SK-N-SH treated with all-trans-retinoic acid at 6 μM for 48 hours (cell line): Measurements from ENCODE around the gene EMC7.
"Not testable (repeated sequence)": the region's sequence is repeated elsewhere in the genome, so short reads cannot be mapped to it uniquely, and the experiment has no call there.

Source experiments
- CSDC2 ChIP-seq: fragments of 250-450 bp; sonication (Bioruptor Pico); IDR thresholded peaks from 2 replicates; pipeline ENCODE4 v1.5.0; 2020; ENCODE audit warnings: mild to moderate bottlenecking, moderate library complexity
- PATZ1 ChIP-seq: fragments of 250-450 bp; sonication (Bioruptor Pico); IDR thresholded peaks from 2 replicates; pipeline ENCODE4 v1.8.0; 2020; ENCODE audit warnings: mild to moderate bottlenecking, moderate library complexity, borderline replicate concordance
- PPARA ChIP-seq: fragments of 250-450 bp; sonication (Bioruptor Pico); IDR thresholded peaks from 2 replicates; pipeline ENCODE4 v1.5.0; 2020; ENCODE audit warnings: mild to moderate bottlenecking, borderline replicate concordance
- ZC3H10 ChIP-seq: fragments of 250-450 bp; sonication (Bioruptor Pico); IDR thresholded peaks from 2 replicates; pipeline ENCODE4 v1.5.1; 2021; ENCODE audit warnings: mild to moderate bottlenecking, moderate library complexity

- TF ChIP-seq CSDC2, PATZ1, ZC3H10, PPARA (CRISPR knock-in tag): not testable (repeated sequence)
Measured at GRCh38 chr15:34050385-34050784, 51.3 kb downstream of the EMC7 start.
